Measurements from ENCODE around the gene BLOC1S4. TPM values are rescaled to one million over a fixed set of nuclear protein-coding genes. Genes with fewer than 3 reads are reported as not detected.
A peak's percentile ranks its signal among the peaks of the same experiment; 100 is the strongest.

Gene BLOC1S4
- total RNA-seq, 1 donor from 2014 or later, result 21.4 TPM

- H3K36me3 ChIP-seq (ENCODE audit: control insufficient read depth, insufficient read depth, low read length), result no peaks in the 10 kb centered on the region
- no peaks in the 10 kb centered on the region for H3K27me3 ChIP-seq (ENCODE audit: control insufficient read depth, insufficient read depth, low read length)
- no peak overlapping the region for H3K4me3 ChIP-seq (ENCODE audit: low read depth, low read length)
- no peak for DNase-seq (ENCODE audit: low read depth)
- TF ChIP-seq CTCF (IDR thresholded peaks at IDR 0.05; ENCODE audit: insufficient read depth, low read length, poor library complexity, severe bottlenecking), result no peak
Observed at GRCh38 chr4:6730603-6731317, 14.8 kb downstream of the BLOC1S4 start.

DNA sequence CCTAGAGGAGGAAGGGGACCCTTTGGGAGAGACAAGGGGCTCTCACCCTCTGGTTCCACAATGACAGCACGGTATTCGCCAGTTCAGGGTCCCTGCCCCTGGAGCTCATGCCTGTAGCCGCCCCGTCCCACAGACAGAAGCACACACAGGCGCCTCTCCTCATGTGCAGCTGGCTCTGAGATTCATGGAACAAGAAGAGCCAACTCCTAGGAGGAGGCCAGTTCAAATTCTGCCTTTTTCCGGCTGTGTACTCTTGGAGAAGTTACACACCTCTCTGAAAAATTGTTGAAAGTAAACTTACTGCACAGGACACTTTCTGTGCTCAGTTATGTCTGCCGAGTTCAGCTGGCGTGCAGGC lies 15.3 kb downstream of the BLOC1S4 start:
- Histone ChIP-seq H3K4me3 (ENCODE audit: low read depth, low read length) (no peak overlapping the region), H3K36me3 (ENCODE audit: control insufficient read depth, insufficient read depth, low read length) (no peaks in the 10 kb centered on the region), H3K27me3 (ENCODE audit: control insufficient read depth, insufficient read depth, low read length) (no peaks in the 10 kb centered on the region)
- no peak for TF ChIP-seq CTCF (IDR thresholded peaks at IDR 0.05; ENCODE audit: insufficient read depth, low read length, poor library complexity, severe bottlenecking)
- no peak for DNase-seq (ENCODE audit: low read depth)

DNA sequence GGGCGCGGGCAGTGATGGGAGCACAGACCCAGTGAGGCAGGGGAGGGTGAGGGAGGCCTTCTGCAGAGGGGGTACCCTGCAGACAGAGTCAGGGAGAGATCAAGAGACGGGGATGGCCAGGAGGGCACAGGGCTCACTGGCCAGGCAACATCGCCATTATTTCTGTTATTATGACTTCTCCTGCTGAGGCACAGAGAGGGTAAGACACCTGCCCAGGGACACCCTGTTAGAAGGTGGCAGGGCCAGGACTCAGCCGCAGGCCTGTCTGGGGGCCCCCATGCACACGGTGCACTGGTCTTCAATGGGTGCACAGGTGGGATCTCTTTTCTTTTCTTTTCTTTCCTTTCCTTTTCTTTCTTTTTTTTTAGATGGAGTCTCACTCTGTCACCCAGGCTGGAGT lies 15.8 kb downstream of the BLOC1S4 start:
- no peak for DNase-seq (ENCODE audit: low read depth)
- Histone ChIP-seq H3K36me3 (ENCODE audit: control insufficient read depth, insufficient read depth, low read length) (no peaks in the 10 kb centered on the region), H3K4me3 (ENCODE audit: low read depth, low read length) (no peak overlapping the region), H3K27me3 (ENCODE audit: control insufficient read depth, insufficient read depth, low read length) (no peaks in the 10 kb centered on the region)
- no peak for TF ChIP-seq CTCF (IDR thresholded peaks at IDR 0.05; ENCODE audit: insufficient read depth, low read length, poor library complexity, severe bottlenecking)

DNA sequence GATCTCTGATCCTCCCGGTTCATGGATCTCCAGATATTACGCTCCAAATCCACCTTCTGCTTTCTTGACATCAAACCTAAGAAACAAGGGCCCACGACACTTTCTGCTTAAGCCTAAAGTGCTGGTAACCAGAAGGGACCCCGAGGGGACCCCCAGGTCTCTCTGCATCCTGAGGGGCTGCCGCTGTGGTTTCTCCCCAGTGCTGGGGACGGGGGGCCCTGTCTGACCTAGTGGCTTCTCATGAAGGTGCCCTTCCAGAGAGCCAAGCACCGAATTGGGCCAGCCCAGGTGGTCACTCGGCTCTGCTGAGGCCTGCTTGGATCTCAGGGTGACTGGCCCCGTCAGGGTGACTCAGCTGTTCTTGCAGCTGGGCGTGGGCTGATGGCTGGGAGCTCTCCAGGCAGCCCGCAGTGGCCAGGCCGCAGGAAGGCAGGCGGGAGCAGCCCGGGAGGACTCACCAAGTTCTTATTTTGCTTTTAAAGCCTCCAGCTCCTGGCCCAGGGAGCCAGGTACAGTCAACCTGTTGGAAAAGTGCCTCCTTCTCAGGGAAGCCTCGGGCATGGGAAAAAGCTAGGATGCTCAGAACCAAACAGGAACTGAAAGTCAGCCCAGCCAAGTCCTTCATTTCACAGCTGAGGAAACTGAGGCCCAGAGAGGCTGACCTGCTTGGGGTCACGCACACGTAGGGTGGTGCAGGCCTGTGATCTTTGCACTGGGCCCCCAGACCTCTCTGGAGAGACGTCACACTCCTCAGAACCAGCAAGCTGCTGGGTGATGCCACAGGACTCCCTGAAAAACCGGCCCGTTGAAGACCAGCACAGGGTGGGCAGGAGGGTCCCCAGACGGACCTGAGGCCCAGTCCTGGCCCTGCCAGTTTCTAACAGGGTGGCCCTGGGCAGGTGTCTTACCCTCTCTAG lies 16.7 kb downstream of the BLOC1S4 start:
- DNase-seq (ENCODE audit: low read depth), result peak; percentile 60
- Histone ChIP-seq H3K27me3 (ENCODE audit: control insufficient read depth, insufficient read depth, low read length) (no peaks in the 10 kb centered on the region), H3K4me3 (ENCODE audit: low read depth, low read length) (no peak overlapping the region), H3K36me3 (ENCODE audit: control insufficient read depth, insufficient read depth, low read length) (no peaks in the 10 kb centered on the region)
- no peak for TF ChIP-seq CTCF (IDR thresholded peaks at IDR 0.05; ENCODE audit: insufficient read depth, low read length, poor library complexity, severe bottlenecking)

GRCh38 chr4:6733358-6734164 lies 17.6 kb downstream of the BLOC1S4 start:
- DNase-seq (ENCODE audit: low read depth), result no peak
- TF ChIP-seq CTCF (IDR thresholded peaks at IDR 0.05; ENCODE audit: insufficient read depth, low read length, poor library complexity, severe bottlenecking), result no peak
- no peaks in the 10 kb centered on the region for H3K27me3 ChIP-seq (ENCODE audit: control insufficient read depth, insufficient read depth, low read length)
- no peaks in the 10 kb centered on the region for H3K36me3 ChIP-seq (ENCODE audit: control insufficient read depth, insufficient read depth, low read length)
- H3K4me3 ChIP-seq (ENCODE audit: low read depth, low read length), result no peak overlapping the region

Measured in kidney epithelial cell (primary cell).